ENCODE measurements around the gene DDX54. TPM values are rescaled to one million over a fixed set of nuclear protein-coding genes. Genes with fewer than 3 reads are reported as not detected.

Gene DDX54
- polyA plus RNA-seq, 3 donors: 7.9 to 32.2 (median 13.6) TPM

DNA sequence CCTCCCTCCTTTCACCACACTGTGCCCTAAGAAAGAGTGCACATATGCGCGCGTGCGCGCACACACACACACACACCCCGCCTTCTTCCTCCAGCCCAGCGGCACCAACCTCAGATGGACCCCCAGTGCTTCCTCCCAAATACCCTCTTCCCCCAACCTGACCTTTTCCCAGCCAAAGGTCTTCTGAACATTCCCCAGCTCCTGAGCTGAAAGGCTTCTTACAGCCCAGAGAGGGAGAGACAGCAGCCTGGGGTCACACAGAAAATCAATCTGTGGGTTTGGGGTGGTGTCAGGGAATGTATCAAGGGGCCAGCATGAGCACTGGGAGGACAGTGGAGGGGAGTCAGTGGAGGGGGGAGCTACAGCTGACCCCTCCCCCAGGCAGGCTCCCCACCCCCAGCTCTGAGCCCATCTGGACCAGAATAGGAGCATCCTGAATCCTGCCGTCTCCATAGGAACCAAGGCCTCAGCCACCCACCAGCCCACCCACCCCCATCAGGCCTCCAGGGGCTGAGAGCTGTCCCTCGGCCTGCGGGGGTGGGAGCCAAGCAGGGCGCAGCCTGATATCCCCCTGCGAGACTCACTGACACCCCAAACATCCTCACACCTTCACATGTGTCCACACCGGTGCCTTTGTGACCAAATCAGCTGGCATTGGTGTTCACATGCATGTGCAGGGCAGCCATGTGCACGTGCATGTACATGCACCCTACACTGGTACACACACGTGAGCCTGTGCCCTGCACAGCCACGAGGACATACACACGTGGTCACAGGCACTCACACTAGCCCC, 55.4 kb downstream of the DDX54 start:
- no peaks in the 10 kb centered on the region for H3K36me3 ChIP-seq (replicated peaks in 1 of 2; ENCODE audit: control insufficient read depth in 1 of 2, insufficient read depth in 2 of 2, low read length in 2 of 2)
- no peak overlapping the region for H3K27ac ChIP-seq (ENCODE audit: low read depth in 1 of 2, low read length in 2 of 2)
- no peaks in the 10 kb centered on the region for H3K9me3 Mint-ChIP-seq
- no peak for DNase-seq
- no peaks in the 10 kb centered on the region for H3K4me1 ChIP-seq (ENCODE audit: control insufficient read depth in 1 of 2, insufficient read depth in 2 of 2, low read length in 2 of 2)
- H3K36me3 Mint-ChIP-seq: no peaks in the 10 kb centered on the region
- H3K4me1 Mint-ChIP-seq: peaks cover 2% of the 10 kb centered on the region
- no peak overlapping the region for H3K4me3 Mint-ChIP-seq
- TF ChIP-seq, protein P1, sequence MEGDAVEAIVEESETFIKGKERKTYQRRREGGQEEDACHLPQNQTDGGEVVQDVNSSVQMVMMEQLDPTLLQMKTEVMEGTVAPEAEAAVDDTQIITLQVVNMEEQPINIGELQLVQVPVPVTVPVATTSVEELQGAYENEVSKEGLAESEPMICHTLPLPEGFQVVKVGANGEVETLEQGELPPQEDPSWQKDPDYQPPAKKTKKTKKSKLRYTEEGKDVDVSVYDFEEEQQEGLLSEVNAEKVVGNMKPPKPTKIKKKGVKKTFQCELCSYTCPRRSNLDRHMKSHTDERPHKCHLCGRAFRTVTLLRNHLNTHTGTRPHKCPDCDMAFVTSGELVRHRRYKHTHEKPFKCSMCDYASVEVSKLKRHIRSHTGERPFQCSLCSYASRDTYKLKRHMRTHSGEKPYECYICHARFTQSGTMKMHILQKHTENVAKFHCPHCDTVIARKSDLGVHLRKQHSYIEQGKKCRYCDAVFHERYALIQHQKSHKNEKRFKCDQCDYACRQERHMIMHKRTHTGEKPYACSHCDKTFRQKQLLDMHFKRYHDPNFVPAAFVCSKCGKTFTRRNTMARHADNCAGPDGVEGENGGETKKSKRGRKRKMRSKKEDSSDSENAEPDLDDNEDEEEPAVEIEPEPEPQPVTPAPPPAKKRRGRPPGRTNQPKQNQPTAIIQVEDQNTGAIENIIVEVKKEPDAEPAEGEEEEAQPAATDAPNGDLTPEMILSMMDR (IDR thresholded peaks at IDR 0.05): no peak
- peaks cover 0 to 8% of the 10 kb centered on the region in 2 donors for H3K27me3 ChIP-seq (ENCODE audit: control insufficient read depth in 2 of 2, insufficient read depth in 2 of 2, low read length in 2 of 2)
- H3K27me3 Mint-ChIP-seq (ENCODE audit: low read depth in 3 of 3): peaks cover 11 to 37% (median 12%) of the 10 kb centered on the region in 3 donors
- H3K4me3 ChIP-seq (replicated peaks in 1 of 3; ENCODE audit: low read depth in 2 of 3, low read length in 3 of 3): no peak overlapping the region
- intact Hi-C loops (cut with micrococcal nuclease): no loop called here
- no peaks in the 10 kb centered on the region for H3K9me3 ChIP-seq (replicated peaks in 1 of 2; ENCODE audit: control insufficient read depth in 1 of 2, insufficient read depth in 1 of 2, low read length in 2 of 2)
- H3K79me2 ChIP-seq (ENCODE audit: insufficient read depth, low read length): no peaks in the 10 kb centered on the region
- no peak overlapping the region for H3K9ac ChIP-seq (ENCODE audit: insufficient read depth, low read length, poor library complexity, severe bottlenecking)
- H2AFZ ChIP-seq (ENCODE audit: insufficient read depth, low read depth, low read length, poor library complexity, severe bottlenecking): no peak overlapping the region
- peak overlapping the region in 1 of 7 donors; percentile 9 for H3K27ac Mint-ChIP-seq
- WGBS (ENCODE audit: insufficient coverage): 86% methylated on average over 17 of the region's 17 CpGs
- H3K4me2 ChIP-seq (replicated peaks; ENCODE audit: extremely low read depth, low read length, poor library complexity, severe bottlenecking): no peak overlapping the region
- H4K20me1 ChIP-seq (ENCODE audit: insufficient read depth, low read length): no peaks in the 10 kb centered on the region

DNA sequence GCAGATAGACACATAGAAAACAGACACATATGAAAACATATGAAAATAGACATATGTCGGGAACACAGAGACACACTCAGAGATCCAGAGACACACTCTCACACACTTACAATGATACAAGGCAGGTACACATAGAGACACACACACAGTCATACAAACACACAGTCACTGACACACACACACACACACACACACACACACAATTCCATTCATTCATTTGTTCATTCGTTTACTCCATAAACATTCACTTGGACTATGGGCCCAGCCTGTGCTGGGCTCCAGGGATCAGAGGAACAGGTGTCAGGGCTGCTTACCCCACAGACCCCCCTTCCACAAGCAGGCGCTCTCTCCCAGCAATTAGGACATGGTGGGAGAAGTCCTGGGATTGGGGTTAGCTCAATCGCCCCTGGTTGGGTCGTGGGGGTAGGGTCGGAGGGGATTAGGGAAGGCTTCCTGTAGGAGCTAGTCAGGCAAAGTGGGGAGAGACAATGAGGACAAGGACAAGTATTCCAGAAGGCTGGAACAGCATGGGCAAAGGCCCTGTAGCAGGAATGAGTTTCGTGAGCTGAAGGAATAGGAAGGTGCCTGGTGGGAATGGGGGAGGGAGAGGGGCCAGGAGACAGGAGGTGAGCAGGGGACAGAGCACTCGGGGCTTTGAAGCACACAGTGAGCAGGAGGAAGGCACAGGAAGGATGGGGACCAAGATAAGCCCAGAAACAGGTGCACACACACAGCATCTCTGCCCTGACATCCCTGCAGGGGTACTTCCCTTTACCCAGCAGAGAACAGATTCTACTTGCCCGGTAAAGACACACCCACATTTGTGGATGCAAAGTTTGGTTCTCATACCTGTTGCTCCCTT, 56.2 kb downstream of the DDX54 start:
- no peaks in the 10 kb centered on the region for H4K20me1 ChIP-seq (ENCODE audit: insufficient read depth, low read length)
- WGBS (ENCODE audit: insufficient coverage): 63% methylated on average over 7 of the region's 9 CpGs
- H2AFZ ChIP-seq (ENCODE audit: insufficient read depth, low read depth, low read length, poor library complexity, severe bottlenecking): no peak overlapping the region
- Mint-ChIP-seq H3K4me3 (no peak overlapping the region), H3K36me3 (no peaks in the 10 kb centered on the region), H3K27ac (no peak overlapping the region), H3K4me1 (peaks cover 2% of the 10 kb centered on the region), H3K27me3 (ENCODE audit: low read depth in 3 of 3) (peaks cover 11 to 32% (median 12%) of the 10 kb centered on the region in 3 donors), H3K9me3 (peaks cover 0 to 3% (median 0%) of the 10 kb centered on the region in 7 donors)
- no peak for DNase-seq
- no peak overlapping the region for H3K4me3 ChIP-seq (replicated peaks in 1 of 3; ENCODE audit: low read depth in 2 of 3, low read length in 3 of 3)
- intact Hi-C loops (cut with micrococcal nuclease): no loop called here
- H3K4me2 ChIP-seq (replicated peaks; ENCODE audit: extremely low read depth, low read length, poor library complexity, severe bottlenecking): no peak overlapping the region
- no peak overlapping the region for H3K27ac ChIP-seq (ENCODE audit: low read depth in 1 of 2, low read length in 2 of 2)
- TF ChIP-seq, protein P1 (IDR thresholded peaks at IDR 0.05): no peak
- no peak overlapping the region for H3K9ac ChIP-seq (ENCODE audit: insufficient read depth, low read length, poor library complexity, severe bottlenecking)
- no peaks in the 10 kb centered on the region for H3K79me2 ChIP-seq (ENCODE audit: insufficient read depth, low read length)
- H3K27me3 ChIP-seq (ENCODE audit: control insufficient read depth in 2 of 2, insufficient read depth in 2 of 2, low read length in 2 of 2): peaks cover 0 to 2% of the 10 kb centered on the region in 2 donors
- H3K9me3 ChIP-seq (replicated peaks in 1 of 2; ENCODE audit: control insufficient read depth in 1 of 2, insufficient read depth in 1 of 2, low read length in 2 of 2): no peaks in the 10 kb centered on the region
- no peaks in the 10 kb centered on the region for H3K4me1 ChIP-seq (ENCODE audit: control insufficient read depth in 1 of 2, insufficient read depth in 2 of 2, low read length in 2 of 2)
- H3K36me3 ChIP-seq (replicated peaks in 1 of 2; ENCODE audit: control insufficient read depth in 1 of 2, insufficient read depth in 2 of 2, low read length in 2 of 2): no peaks in the 10 kb centered on the region
